Islet precursor cell (in vitro differentiated cells): ENCODE results near the gene ZBTB6.
"Not testable (repeated sequence)": the region's sequence is repeated elsewhere in the genome, so short reads cannot be mapped to it uniquely, and the experiment has no call there.

ENCODE experiments used
- DNase-seq: peaks from one replicate; pipeline ENCODE4 v3.0.0-alpha.2; 2018

The ZBTB6 gene

GRCh38 chr9:122923947-122924346 is 10.8 kb upstream of the ZBTB6 start:
- DNase-seq: no peak

- DNase-seq: no peak
Observed at GRCh38 chr9:122922713-122923112, 9.6 kb upstream of the ZBTB6 start.

DNA sequence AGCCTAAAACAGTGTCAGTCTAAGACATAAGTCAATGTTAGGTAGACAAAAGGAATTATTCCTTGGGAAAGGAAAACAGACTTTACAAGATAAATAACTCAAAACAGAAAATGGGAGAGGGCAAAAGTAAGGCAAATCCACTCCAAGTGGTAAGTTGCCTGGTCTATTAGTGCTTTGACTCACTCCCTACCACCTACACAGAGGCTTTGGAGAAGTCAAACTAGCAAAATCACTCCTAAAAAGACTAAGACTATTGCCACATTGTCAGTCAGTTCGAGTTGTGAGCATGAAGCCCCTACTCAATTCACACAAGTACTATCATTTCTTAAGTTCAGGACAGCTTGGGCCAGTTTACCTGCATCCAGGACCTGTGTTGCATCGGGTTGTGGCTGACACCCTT is 5.2 kb upstream of the ZBTB6 start:
- no peak for DNase-seq

GRCh38 chr9:122912671-122912963 is 506 bp downstream of the ZBTB6 start:
- no peak for DNase-seq

DNA sequence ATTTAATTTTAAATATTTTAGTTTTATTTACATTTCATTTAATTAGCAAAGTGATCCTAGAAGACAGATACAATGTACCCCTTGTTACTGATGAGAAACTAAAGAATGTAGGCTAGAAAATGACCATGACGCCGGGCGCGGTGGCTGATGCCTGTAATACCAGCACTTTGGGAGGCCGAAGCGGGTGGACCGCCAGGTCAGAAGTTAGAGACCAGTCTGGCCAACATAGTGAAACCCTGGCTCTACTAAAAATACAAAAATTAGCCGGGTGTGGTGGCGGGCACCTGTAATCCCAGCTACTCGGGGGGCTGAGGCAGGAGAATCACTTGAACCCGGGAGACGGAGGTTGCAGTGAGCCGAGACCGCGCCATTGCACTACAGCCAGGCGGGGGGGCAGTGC is 7.0 kb downstream of the ZBTB6 start:
- not testable (repeated sequence) for DNase-seq

DNA sequence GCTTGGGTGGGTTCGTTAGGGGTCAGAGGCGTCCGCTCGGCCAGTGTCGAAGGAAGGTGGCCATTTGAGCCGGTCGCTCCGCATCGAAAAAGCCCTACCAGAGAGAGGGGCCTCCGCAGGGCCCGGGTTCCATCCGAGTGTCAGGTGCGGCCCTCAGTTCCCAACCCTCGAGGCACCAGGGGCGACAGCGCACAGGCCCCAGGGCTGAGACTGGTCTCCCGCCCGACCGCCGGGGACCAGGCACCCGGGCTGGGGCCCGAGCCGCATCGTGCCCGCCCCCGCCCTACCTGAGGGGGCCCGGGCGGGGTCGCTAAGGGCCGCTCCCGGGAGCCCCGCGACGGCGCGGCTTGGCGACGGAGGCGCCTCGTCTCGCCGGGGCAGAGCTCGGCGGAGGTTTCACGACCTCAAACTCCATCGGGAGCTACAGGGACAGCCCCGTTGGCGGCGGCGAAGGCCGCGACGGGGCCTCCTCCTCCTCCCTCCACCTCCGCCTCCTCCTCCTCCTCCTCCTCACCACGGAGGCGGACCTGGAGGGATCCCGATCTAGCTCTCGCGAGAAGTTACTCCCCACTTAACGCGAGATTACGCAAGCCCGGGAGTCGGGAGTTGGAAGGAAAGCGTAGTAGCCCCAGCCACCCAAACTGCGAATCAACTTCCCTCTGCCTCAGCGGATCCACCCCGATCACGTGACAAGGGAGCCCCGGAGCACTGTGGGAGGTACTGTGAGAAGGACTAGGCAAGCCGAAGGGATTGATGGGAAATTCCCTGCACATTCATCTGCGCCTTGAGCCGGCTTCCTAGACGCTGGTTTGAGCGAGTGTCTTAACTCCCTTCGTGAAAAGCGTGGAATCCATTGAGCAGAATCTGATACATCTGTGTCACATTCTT is 8.1 kb downstream of the ZBTB6 start, which contains the start of gene RC3H2:
Gene RC3H2 (minus strand): TSS at position 537 of the 888 bp plus-strand sequence. CDS start 7,850 bp downstream, outside the sequence.
- peak; percentile 100 for DNase-seq

DNA sequence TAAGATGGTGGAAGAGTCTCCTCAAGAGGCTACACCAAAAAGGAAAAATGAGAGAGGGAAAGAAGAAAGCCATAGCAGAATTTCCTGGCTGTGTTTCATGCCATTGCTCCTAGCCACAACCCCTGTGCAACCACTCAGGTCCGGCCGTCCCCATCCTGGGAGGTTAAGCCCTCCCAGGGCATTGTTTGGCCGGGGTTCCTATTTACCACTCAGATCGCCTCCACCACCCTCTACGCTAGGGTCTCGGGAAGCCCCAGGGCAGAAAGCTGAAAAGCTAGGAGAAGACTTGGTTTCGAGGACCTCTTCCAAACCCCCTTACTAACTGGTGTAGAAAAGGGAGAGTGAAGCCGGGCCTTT is 8.7 kb downstream of the ZBTB6 start:
- DNase-seq: peak; percentile 77

DNA sequence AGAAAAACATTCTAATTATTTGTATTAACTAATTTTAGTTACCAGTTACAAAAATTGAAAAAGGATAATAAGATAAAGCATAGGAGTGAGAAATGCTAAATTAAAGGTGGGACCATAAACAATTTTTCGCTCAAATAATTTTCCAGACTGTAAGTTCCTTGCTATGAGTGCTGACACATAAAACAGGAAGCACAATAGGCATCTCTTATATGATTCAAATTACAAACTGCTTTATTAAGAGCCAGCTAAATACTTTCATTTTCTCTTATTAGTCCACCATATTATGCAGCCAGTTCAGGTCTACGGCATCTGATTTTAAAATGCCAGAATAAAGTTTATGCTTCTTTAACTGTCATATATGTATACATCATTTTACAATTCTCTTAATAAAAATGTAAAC is 12.3 kb downstream of the ZBTB6 start:
- DNase-seq: no peak

- DNase-seq: no peak
Observed at GRCh38 chr9:122897969-122898368, 15.2 kb downstream of the ZBTB6 start.

DNA sequence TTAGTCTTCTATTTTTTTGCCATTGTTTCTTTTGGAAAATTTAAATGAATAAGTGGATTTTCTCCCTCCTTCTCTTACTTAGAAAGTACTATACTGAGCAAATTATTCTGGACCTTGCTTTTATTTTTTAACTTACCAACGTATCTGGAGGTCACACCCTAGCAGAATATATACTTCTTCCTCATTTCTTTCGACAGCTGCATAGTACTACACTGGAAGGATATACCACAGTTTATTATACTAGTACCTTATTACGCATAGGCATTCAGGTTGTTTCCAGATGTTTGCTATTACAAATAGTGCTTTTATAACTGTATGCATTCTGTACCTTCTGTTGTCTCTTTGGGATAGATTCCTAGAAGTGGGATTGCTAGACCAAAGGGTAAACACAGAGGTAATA is 24.6 kb downstream of the ZBTB6 start:
- DNase-seq: no peak

DNA sequence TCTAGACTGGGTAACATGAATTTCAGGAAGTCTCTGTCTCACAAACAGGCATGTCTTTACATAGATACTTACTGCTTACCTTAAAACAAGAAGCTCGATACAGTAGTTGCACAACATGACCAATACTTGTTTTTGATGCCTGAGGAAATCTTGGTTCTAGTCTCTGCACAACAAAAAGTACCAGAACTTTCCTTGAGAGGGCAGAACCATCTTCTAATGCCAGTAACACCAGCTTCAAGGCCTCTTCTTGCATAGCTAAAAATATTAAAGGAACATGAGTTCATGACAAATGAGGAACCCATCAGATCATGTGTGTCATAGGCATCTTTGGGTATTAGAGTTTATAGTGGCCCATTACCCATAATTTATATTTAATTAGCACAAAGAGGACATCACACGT is 30.0 kb downstream of the ZBTB6 start:
- DNase-seq: no peak

DNA sequence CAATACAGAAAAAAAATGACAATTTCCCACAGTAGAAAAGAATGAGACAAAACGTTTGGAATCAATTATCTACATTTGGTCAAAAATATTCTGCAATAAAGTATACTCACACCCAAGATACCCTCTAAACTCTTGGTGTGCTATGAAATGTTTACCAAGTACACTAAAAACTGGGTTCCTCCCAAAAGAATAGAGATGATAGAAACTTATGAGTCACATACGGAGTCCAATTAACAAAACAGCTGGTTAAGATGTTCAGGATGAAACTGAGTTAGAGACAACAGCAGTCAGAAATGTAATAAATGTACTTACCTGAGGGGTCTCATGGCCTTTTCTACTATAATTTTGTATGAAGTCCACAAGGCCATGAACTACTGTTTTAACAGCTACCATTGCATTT is 33.7 kb downstream of the ZBTB6 start:
- DNase-seq: no peak

DNA sequence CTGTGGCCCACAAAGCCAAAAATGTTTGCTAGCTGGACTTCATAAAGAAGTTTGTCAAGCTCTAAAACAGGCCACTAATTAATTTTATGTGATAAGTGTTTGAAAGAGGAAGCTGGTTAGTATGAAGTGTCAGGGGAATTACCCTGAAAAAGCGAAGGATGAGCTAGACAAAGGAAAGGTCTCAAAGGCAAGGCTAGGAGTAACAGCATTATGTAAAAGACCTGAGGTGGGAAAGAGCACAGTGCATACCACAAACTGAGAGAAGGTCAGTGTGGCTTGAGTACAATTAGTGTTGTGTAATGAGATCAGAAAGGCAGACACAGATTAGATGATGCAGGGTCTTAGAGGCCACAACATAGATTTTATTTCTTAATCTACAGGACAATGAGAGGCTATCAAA is 37.6 kb downstream of the ZBTB6 start:
- no peak for DNase-seq

DNA sequence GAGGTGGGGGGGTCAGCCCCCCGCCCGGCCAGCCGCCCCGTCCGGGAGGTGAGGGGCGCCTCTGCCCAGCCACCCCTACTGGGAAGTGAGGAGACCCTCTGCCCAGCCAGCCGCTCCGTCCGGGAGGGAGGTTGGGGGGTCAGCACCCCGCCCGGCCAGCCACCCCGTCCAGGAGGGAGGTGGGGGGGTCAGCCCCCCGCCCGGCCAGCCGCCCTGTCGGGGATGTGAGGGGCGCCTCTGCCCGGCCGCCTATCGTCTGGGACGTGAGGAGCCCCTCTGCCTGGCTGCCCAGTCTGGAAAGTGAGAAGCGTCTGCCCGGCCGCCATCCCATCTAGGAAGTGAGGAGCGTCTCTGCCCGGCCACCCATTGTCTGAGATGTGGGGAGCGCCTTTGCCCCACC is 45.8 kb downstream of the ZBTB6 start:
- DNase-seq: not testable (repeated sequence)

DNA sequence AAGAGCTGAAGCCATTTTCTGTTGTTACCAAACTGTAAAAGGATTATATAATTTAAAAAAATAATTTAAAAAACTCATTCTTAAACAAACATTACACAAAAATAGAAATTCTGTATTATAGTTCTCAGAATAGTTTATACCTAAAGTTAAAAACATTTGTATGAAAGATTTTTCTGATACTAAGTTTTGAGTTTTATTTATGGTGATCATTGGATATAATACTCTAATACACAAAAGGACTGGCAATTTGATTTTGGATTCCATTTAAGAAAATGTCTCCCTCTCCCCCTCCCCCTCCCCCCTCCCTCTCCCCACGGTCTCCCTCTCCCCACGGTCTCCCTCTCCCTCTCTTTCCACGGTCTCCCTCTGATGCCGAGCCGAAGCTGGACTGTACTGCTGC is 47.0 kb downstream of the ZBTB6 start:
- DNase-seq: no peak

DNA sequence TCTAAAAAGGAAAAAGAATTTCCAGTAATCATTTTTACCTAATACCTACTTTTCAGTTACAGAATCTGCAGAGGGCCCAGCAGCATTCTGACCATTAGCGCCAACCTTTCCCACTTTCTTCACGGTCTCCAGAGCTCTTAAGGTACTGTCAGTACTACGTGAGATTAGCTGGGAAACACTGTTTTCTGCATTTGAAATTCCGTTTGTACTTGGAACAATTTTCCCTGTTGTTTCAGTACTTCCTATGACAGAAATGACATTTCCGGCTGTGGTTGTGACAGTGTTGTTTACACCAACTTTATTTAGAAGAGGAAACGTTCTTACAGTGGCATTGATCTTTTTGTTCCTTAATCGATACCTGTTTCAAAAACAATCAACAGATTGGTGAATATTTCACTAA is 47.8 kb downstream of the ZBTB6 start:
- DNase-seq: no peak

GRCh38 chr9:122863407-122863806 is 49.7 kb downstream of the ZBTB6 start:
- no peak for DNase-seq

- no peak for DNase-seq
Observed at GRCh38 chr9:122860319-122861142, 52.6 kb downstream of the ZBTB6 start.
